OCI-M1 (cell line): ENCODE data around the gene WDR55.
A peak's percentile ranks its signal among the peaks of the same experiment; 100 is the strongest.
"Not testable (repeated sequence)": the region's sequence is repeated elsewhere in the genome, so short reads cannot be mapped to it uniquely, and the experiment has no call there.

Experiments
- DNase-seq: peaks from one replicate; lab custom pipeline; 2025; lab: John Stamatoyannopoulos, UW

The WDR55 gene

DNA sequence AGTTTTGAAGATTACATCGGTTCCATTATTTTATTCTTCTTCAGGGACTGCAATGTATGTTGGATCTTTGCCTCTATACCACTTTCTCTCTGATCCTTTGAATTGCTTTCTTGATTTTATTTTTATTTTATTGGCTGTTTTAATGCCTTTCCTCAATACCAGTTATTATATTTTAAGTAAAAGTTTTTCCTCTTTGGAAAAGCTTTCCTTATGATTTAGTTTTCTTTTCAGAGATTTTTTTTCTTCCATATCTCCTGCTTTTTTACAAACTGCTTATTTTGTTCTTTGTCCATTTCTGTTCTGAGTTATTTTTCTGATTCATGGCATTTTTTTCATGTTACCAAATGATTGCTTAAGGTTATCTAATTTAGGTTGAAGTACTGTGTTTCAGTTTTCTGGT is 47.1 kb downstream of the WDR55 start:
- no peak for DNase-seq

- no peak for DNase-seq
Measured at GRCh38 chr5:140713562-140714094, 48.9 kb downstream of the WDR55 start.

GRCh38 chr5:140716238-140716637 is 51.5 kb downstream of the WDR55 start:
- DNase-seq = not testable (repeated sequence)

GRCh38 chr5:140718266-140718592 is 53.5 kb downstream of the WDR55 start:
- DNase-seq = no peak

DNA sequence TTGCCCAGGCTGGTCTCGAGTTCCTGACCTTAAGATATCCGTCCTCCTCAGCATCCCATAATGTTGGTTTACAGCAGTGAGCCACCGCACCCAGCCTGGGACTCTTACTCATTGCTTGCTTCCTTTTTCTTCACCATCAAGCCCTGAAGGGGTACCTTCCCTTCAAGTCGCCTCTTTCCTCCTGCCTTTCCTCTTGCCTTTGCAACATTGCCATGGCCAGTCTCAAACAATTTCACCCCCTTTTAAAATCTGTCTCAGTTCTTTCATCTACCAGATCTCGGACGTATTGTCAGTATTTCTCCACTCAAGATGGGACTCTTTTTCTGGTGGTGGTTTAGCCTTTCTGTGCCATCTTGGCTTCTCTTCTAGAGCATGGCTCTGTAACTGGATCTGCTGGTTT is 56.0 kb downstream of the WDR55 start:
- DNase-seq = peak; percentile 20

- peak; percentile 31 for DNase-seq
Measured at GRCh38 chr5:140721395-140721794, 56.7 kb downstream of the WDR55 start.
